Measurements from ENCODE around the gene DZANK1.

- TF ChIP-seq POLR2AphosphoS5 (IDR thresholded peaks at IDR 0.05) (no peak), POLR2A (IDR thresholded peaks at IDR 0.05) (no peak), CTCF (IDR thresholded peaks at IDR 0.05) (no peak)
These were observed 94.5 kb downstream of the DZANK1 start for GRCh38 chr20:18372296-18372695.

All from breast epithelium (tissue), 3 donors.